ENCODE data around the gene SEMA4C. TPM values are rescaled to one million over a fixed set of nuclear protein-coding genes. Genes with fewer than 3 reads are reported as not detected.

SEMA4C gene
- 28.2 and 39.0 TPM in 2 replicates for total RNA-seq

GRCh38 chr2:96869822-96870625 lies at the start of gene SEMA4C:
Gene SEMA4C (minus strand): TSS chr2:96870080. CDS start chr2:96867886, 2,194 bp downstream.

GRCh38 chr2:96857667-96858372 lies 12.1 kb downstream of the SEMA4C start, which contains the start of gene ANKRD39:
Gene ANKRD39 (minus strand): TSS chr2:96858016. CDS start chr2:96857987, 29 bp downstream.

GRCh38 chr2:96843538-96844268 lies 26.2 kb downstream of the SEMA4C start, which contains the start of gene ANKRD23:
Gene ANKRD23 (minus strand): TSS chr2:96844021. CDS start chr2:96843992, 29 bp downstream.

GRCh38 chr2:96816127-96816835 lies 53.6 kb downstream of the SEMA4C start, which contains the start of gene CNNM3:
Gene CNNM3 (plus strand): TSS chr2:96816268. CDS start chr2:96816278, 10 bp downstream.

Other genes starting within 250 kb of the SEMA4C start
- gene KANSL3, start 231.8 kb downstream of the SEMA4C start, total RNA-seq: 16.4 and 19.3 TPM in 2 replicates
- under 0.01 TPM in 2 replicates for gene FER1L5, start 227.3 kb downstream of the SEMA4C start, total RNA-seq
- gene LMAN2L, start 130.0 kb downstream of the SEMA4C start, total RNA-seq: 10.3 and 15.9 TPM in 2 replicates
- gene CNNM4, start 109.2 kb downstream of the SEMA4C start, total RNA-seq: 2.0 and 3.2 TPM in 2 replicates
- gene CNNM3, start 53.8 kb downstream of the SEMA4C start, total RNA-seq: 3.6 and 3.8 TPM in 2 replicates
- gene ANKRD23, start 26.1 kb downstream of the SEMA4C start, total RNA-seq: 0.32 TPM in 1 of 2 replicates, not detected in the other
- gene ANKRD39, start 12.1 kb downstream of the SEMA4C start, total RNA-seq: 9.7 and 20.7 TPM in 2 replicates
- not detected in 2 replicates for gene FAM178B, start 116.5 kb upstream of the SEMA4C start, total RNA-seq
- 4.5 and 12.8 TPM in 2 replicates for gene FAHD2B, start 224.8 kb upstream of the SEMA4C start, total RNA-seq
- 7.1 and 13.0 TPM in 2 replicates for gene ANKRD36, start 243.1 kb upstream of the SEMA4C start, total RNA-seq